HG03135 (cell line): ENCODE data around the gene LCMT1.

Experiments used
- ATAC-seq: cut with Tn5 transposase; IDR thresholded peaks from one replicate; pipeline ENCODE4 v1.9.1; 2021; ENCODE audit warnings: mild to moderate bottlenecking, moderate library complexity; ENCODE audit not compliant: unreplicated experiment

The LCMT1 gene

GRCh38 chr16:25192096-25192495 lies 80.6 kb downstream of the LCMT1 start:
- no peak for ATAC-seq

- no peak for ATAC-seq
Measured at GRCh38 chr16:25194273-25194878, 82.8 kb downstream of the LCMT1 start.

GRCh38 chr16:25198021-25198420 lies 86.5 kb downstream of the LCMT1 start:
- no peak for ATAC-seq

GRCh38 chr16:25199457-25199856 lies 87.9 kb downstream of the LCMT1 start:
- no peak for ATAC-seq

DNA sequence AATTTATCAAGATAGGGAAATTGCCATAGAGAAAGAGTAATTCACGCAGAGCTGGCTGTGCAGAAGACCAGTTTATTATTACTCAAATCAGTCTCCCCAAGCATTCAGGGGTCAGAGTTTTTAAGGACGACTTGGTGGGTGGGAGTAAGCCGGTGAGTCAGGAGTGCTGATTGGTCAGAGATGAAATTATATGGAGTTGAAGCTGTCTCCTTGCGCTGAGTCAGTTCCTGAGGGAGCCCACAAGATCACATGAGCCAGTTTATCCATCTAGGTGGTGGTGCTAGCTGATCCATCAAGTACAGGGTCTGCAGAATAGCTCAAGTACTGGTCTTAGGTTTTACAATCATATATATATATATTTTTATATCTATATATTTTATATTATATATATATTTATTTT lies 99.2 kb downstream of the LCMT1 start:
- no peak for ATAC-seq

- ATAC-seq: no peak
Measured at GRCh38 chr16:25212636-25213035, 101.1 kb downstream of the LCMT1 start.

DNA sequence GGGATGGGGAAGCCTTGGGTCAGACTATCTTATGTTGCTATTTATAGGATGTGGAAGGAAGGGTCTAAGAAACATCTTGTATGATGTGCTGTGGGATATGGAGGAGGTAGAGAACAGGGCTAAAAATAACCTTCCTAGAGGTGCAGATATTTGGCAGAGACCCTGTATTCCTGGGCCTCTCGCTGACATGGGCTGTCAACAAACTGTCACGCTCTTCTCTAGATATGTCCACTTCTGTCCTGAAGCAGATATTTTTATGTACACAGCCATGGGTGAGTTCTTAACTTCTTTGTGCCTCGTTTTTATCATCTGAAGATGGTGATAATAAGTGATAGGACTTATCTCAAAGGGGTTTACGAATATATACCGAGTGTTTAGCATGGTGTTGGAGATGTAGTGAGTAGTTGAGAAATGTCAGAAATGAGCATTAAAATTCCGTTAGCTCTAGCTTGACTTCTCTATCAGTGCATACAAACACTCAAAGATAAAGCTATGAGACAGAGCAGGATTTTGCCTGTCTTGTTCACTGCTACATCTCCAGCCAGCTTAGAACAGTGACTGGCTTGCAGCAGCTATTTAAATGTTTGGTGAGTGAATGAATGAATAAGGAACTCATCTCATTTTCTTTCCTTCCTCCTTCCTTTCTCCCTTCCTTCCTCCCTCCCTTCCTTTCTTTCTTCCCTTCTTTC lies 102.3 kb downstream of the LCMT1 start:
- no peak for ATAC-seq

- no peak for ATAC-seq
Measured at GRCh38 chr16:25217112-25217511, 105.6 kb downstream of the LCMT1 start.

- no peak for ATAC-seq
Measured at GRCh38 chr16:25217921-25218320, 106.4 kb downstream of the LCMT1 start.

DNA sequence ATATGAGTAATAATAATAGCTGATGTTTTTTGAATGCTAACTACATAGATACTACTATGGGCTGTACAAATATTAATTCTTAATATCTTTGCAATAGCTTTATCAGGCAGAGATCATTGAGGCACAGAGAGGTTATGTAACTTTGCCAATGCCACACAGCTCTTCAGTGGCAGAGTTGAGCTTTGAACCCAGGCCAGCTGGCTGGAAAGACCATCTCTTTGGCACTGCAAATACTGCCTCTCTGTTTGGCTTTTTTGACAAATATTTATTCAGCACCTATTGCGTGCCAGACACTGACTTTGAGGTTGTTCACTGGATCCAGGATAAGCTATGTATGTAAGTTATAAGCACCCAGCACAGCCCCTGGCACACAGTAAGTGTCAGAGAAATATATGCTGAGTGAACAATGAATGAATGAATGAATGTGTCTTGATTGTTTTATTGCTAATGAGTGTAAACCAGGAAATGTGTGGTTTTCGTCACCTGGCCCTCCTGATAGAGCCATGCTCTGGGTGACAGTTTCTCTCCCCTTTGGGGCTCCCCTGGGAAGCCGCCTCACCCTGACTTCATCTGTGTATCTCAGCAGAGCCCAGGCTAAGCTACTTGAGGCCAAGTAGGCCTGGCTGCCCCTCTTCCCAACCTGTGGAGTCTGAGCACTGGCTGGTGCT lies 107.7 kb downstream of the LCMT1 start:
- ATAC-seq: no peak

- ATAC-seq: no peak
Measured at GRCh38 chr16:25222959-25223358, 111.4 kb downstream of the LCMT1 start.

GRCh38 chr16:25223964-25224363 lies 112.4 kb downstream of the LCMT1 start:
- no peak for ATAC-seq

DNA sequence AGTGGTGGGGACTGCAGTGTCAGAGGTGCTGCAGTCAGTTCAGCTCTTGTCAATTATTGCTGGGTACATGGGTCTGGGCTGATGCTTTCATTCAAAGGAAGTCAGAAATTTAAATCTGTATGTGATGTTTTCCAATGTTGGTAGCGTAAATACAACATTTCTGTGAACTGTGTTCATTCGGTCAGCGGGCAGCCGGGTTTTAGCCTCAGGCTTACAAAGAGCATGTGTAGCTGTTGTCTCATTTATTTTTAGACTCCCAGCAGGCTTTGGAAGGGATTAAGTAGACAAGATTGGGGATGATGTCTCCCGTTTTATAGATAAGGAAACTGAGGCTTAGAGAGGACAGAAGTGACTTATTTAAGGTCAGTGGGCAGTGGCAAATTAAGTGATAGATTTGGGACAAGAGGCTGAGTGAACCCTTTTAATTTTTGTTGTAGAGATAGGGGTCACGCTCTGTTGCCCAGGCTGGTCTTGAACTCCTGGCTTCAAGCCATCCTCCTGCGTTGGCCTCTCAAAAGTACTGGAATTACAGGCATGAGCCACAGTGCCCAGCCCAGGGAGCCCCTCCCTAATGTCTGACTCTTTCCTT lies 113.3 kb downstream of the LCMT1 start:
- ATAC-seq: no peak
